Measurements from ENCODE around the gene MYO5A. TPM values are rescaled to one million over a fixed set of nuclear protein-coding genes. Genes with fewer than 3 reads are reported as not detected.

MYO5A gene
- total RNA-seq, 1 experiment from 2014 or later = 21.8 TPM

- no peak for DNase-seq
- H3K9me3 Mint-ChIP-seq = no peaks in the 10 kb centered on the region
- no CpG with 5 or more reads among the region's 2 CpGs for WGBS (ENCODE audit: extremely low coverage, insufficient read length, low lambda C conversion rate)
- Histone ChIP-seq H2BK20ac (ENCODE audit: low read depth, low read length, poor library complexity, severe bottlenecking) (no peak overlapping the region), H3K27ac (ENCODE audit: insufficient read length, low read depth, low read length) (no peak overlapping the region), H3K4me1 (ENCODE audit: insufficient read depth, low read length) (no peaks in the 10 kb centered on the region), H3K4me2 (ENCODE audit: insufficient read depth, insufficient read length, low read length) (no peak overlapping the region), H2BK120ac (ENCODE audit: low read depth, low read length, poor library complexity, severe bottlenecking) (no peak overlapping the region), H2BK5ac (ENCODE audit: insufficient read length, low read length) (no peak overlapping the region), H4K20me1 (ENCODE audit: control insufficient read depth, insufficient read depth, insufficient read length) (no peaks in the 10 kb centered on the region), H2BK15ac (ENCODE audit: low read depth, low read length) (no peak overlapping the region), H3K79me1 (ENCODE audit: insufficient read depth, low read depth, low read length, poor library complexity, severe bottlenecking) (no peaks in the 10 kb centered on the region), H4K5ac (ENCODE audit: insufficient read length, low read depth, low read length) (no peak overlapping the region), H3K27me3 (ENCODE audit: insufficient read depth, low read length) (no peaks in the 10 kb centered on the region), H3K23ac (ENCODE audit: insufficient read length, low read depth, low read length) (no peak overlapping the region), H2BK12ac (ENCODE audit: insufficient read length, low read depth, low read length) (no peak overlapping the region), H3K9me3 (ENCODE audit: control insufficient read depth, low read depth, low read length) (no peaks in the 10 kb centered on the region), H2AFZ (ENCODE audit: low read length) (no peak overlapping the region), H4K91ac (ENCODE audit: insufficient read length, low read depth, low read length) (no peak overlapping the region), H3K18ac (ENCODE audit: insufficient read length, low read depth, low read length) (no peak overlapping the region), H4K8ac (replicated peaks; ENCODE audit: insufficient read length, low read depth, low read length) (no peak overlapping the region), H3K9ac (ENCODE audit: extremely low read depth, insufficient read length, low read length) (no peak overlapping the region), H2AK5ac (ENCODE audit: insufficient read length, low read length) (no peak overlapping the region), H3K79me2 (ENCODE audit: insufficient read depth, low read length) (no peaks in the 10 kb centered on the region), H3K14ac (ENCODE audit: insufficient read depth, low read length) (no peak overlapping the region), H3K4ac (ENCODE audit: low read depth, low read length) (no peak overlapping the region), H3K23me2 (ENCODE audit: insufficient read length, low read depth, low read length, poor library complexity, severe bottlenecking) (no peaks in the 10 kb centered on the region), H3T11ph (ENCODE audit: low read length) (no peak overlapping the region), H3K56ac (ENCODE audit: insufficient read length, low read depth, low read length) (no peak overlapping the region)
- no peaks in the 10 kb centered on the region for H3K27me3 Mint-ChIP-seq (ENCODE audit: low read depth)
- TF ChIP-seq, protein P1, sequence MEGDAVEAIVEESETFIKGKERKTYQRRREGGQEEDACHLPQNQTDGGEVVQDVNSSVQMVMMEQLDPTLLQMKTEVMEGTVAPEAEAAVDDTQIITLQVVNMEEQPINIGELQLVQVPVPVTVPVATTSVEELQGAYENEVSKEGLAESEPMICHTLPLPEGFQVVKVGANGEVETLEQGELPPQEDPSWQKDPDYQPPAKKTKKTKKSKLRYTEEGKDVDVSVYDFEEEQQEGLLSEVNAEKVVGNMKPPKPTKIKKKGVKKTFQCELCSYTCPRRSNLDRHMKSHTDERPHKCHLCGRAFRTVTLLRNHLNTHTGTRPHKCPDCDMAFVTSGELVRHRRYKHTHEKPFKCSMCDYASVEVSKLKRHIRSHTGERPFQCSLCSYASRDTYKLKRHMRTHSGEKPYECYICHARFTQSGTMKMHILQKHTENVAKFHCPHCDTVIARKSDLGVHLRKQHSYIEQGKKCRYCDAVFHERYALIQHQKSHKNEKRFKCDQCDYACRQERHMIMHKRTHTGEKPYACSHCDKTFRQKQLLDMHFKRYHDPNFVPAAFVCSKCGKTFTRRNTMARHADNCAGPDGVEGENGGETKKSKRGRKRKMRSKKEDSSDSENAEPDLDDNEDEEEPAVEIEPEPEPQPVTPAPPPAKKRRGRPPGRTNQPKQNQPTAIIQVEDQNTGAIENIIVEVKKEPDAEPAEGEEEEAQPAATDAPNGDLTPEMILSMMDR (conservative IDR thresholded peaks at IDR 0.05) = peak; percentile 38; the same call in 1 of the 3 replicates
- H3K36me3 Mint-ChIP-seq (ENCODE audit: insufficient read depth in 1 of 3, low read depth in 3 of 3) = peaks cover 2 to 19% (median 7%) of the 10 kb centered on the region in 3 experiments; a peak in 5 of 7 replicates
- no peak overlapping the region for H3K4me3 Mint-ChIP-seq
- H3K27ac Mint-ChIP-seq = peak overlapping the region in 1 of 3 experiments; percentile 35; a peak in 1 of 7 replicates
- H3K4me1 Mint-ChIP-seq = no peaks in the 10 kb centered on the region
These were observed 178.3 kb downstream of the MYO5A start for GRCh38 chr15:52350423-52350822.
